ENCODE measurements around the gene LTBP4. TPM values are rescaled to one million over a fixed set of nuclear protein-coding genes. Genes with fewer than 3 reads are reported as not detected.

The LTBP4 gene
- total RNA-seq, 1 donor = 16.6 TPM

GRCh38 chr19:40608240-40608621 is 7.1 kb downstream of the LTBP4 start:
- Histone ChIP-seq H3K27me3 (ENCODE audit: insufficient read depth, low read length) (no peaks in the 10 kb centered on the region), H3K4me1 (ENCODE audit: insufficient read depth, low read length) (peaks cover 25% of the 10 kb centered on the region), H3K79me2 (ENCODE audit: insufficient read depth, low read length) (no peaks in the 10 kb centered on the region), H3K4me3 (ENCODE audit: insufficient read depth, low read length) (no peak overlapping the region), H2AFZ (ENCODE audit: low read length) (no peak overlapping the region), H3K4me2 (ENCODE audit: insufficient read depth, low read length) (no peak overlapping the region), H3K36me3 (ENCODE audit: insufficient read depth, low read length) (no peaks in the 10 kb centered on the region), H4K20me1 (ENCODE audit: insufficient read depth, low read length) (no peaks in the 10 kb centered on the region), H3K27ac (ENCODE audit: low read depth, low read length) (no peak overlapping the region), H3K9me3 (ENCODE audit: low read depth, low read length) (no peaks in the 10 kb centered on the region)
- no peak for TF ChIP-seq CTCF (IDR thresholded peaks at IDR 0.05; ENCODE audit: extremely low read depth, low read depth, low read length)
- peak; percentile 90 for DNase-seq (ENCODE audit: insufficient read length, low spot score, missing footprints)

- peak overlapping the region; percentile 84 for H3K4me2 ChIP-seq (ENCODE audit: insufficient read depth, low read length)
Observed at GRCh38 chr19:40608957-40609356, 7.8 kb downstream of the LTBP4 start.

GRCh38 chr19:40609561-40610395 is 8.6 kb downstream of the LTBP4 start:
- H3K9me3 ChIP-seq (ENCODE audit: low read depth, low read length) = no peaks in the 10 kb centered on the region
- DNase-seq (ENCODE audit: insufficient read length, low spot score, missing footprints) = peak; percentile 100
- H3K4me2 ChIP-seq (ENCODE audit: insufficient read depth, low read length) = peak overlapping the region; percentile 84
- peak overlapping the region; percentile 45 for H3K27ac ChIP-seq (ENCODE audit: low read depth, low read length)
- peak overlapping the region; percentile 71 for H3K4me3 ChIP-seq (ENCODE audit: insufficient read depth, low read length)
- peaks cover 17% of the 10 kb centered on the region for H3K4me1 ChIP-seq (ENCODE audit: insufficient read depth, low read length)
- H4K20me1 ChIP-seq (ENCODE audit: insufficient read depth, low read length) = no peaks in the 10 kb centered on the region
- no peaks in the 10 kb centered on the region for H3K36me3 ChIP-seq (ENCODE audit: insufficient read depth, low read length)
- H3K79me2 ChIP-seq (ENCODE audit: insufficient read depth, low read length) = no peaks in the 10 kb centered on the region
- H3K27me3 ChIP-seq (ENCODE audit: insufficient read depth, low read length) = no peaks in the 10 kb centered on the region
- no peak for TF ChIP-seq CTCF (IDR thresholded peaks at IDR 0.05; ENCODE audit: extremely low read depth, low read depth, low read length)
- peak overlapping the region; percentile 83 for H2AFZ ChIP-seq (ENCODE audit: low read length)

More at GRCh38 chr19:40608957-40609356, 7.8 kb downstream of the LTBP4 start:
- Histone ChIP-seq H3K27ac (ENCODE audit: low read depth, low read length) (no peak overlapping the region), H2AFZ (ENCODE audit: low read length) (no peak overlapping the region), H3K4me3 (ENCODE audit: insufficient read depth, low read length) (no peak overlapping the region), H3K27me3 (ENCODE audit: insufficient read depth, low read length) (no peaks in the 10 kb centered on the region), H4K20me1 (ENCODE audit: insufficient read depth, low read length) (no peaks in the 10 kb centered on the region), H3K4me1 (ENCODE audit: insufficient read depth, low read length) (peaks cover 20% of the 10 kb centered on the region), H3K9me3 (ENCODE audit: low read depth, low read length) (no peaks in the 10 kb centered on the region), H3K36me3 (ENCODE audit: insufficient read depth, low read length) (no peaks in the 10 kb centered on the region), H3K79me2 (ENCODE audit: insufficient read depth, low read length) (no peaks in the 10 kb centered on the region)
- DNase-seq (ENCODE audit: insufficient read length, low spot score, missing footprints) = peak; percentile 77
- TF ChIP-seq CTCF (IDR thresholded peaks at IDR 0.05; ENCODE audit: extremely low read depth, low read depth, low read length) = no peak

- Histone ChIP-seq H2AFZ (ENCODE audit: low read length) (peak overlapping the region; percentile 83), H3K36me3 (ENCODE audit: insufficient read depth, low read length) (no peaks in the 10 kb centered on the region), H3K9me3 (ENCODE audit: low read depth, low read length) (no peaks in the 10 kb centered on the region), H3K27me3 (ENCODE audit: insufficient read depth, low read length) (no peaks in the 10 kb centered on the region), H3K4me1 (ENCODE audit: insufficient read depth, low read length) (peaks cover 13% of the 10 kb centered on the region), H3K4me2 (ENCODE audit: insufficient read depth, low read length) (peak overlapping the region; percentile 84), H3K27ac (ENCODE audit: low read depth, low read length) (peak overlapping the region; percentile 45), H3K79me2 (ENCODE audit: insufficient read depth, low read length) (no peaks in the 10 kb centered on the region), H4K20me1 (ENCODE audit: insufficient read depth, low read length) (no peaks in the 10 kb centered on the region), H3K4me3 (ENCODE audit: insufficient read depth, low read length) (peak overlapping the region; percentile 71)
- TF ChIP-seq CTCF (IDR thresholded peaks at IDR 0.05; ENCODE audit: extremely low read depth, low read depth, low read length) = no peak
- DNase-seq (ENCODE audit: insufficient read length, low spot score, missing footprints) = peak; percentile 90
Observed at GRCh38 chr19:40610396-40611064, 9.4 kb downstream of the LTBP4 start.

All from osteoblast (primary cell).